ENCODE data around the gene FOXP1. TPM values are rescaled to one million over a fixed set of nuclear protein-coding genes. Genes with fewer than 3 reads are reported as not detected.

Gene FOXP1
- total and polyA plus RNA-seq, 12 donors: 7.6 to 42.7 (median 24.3) TPM

DNA sequence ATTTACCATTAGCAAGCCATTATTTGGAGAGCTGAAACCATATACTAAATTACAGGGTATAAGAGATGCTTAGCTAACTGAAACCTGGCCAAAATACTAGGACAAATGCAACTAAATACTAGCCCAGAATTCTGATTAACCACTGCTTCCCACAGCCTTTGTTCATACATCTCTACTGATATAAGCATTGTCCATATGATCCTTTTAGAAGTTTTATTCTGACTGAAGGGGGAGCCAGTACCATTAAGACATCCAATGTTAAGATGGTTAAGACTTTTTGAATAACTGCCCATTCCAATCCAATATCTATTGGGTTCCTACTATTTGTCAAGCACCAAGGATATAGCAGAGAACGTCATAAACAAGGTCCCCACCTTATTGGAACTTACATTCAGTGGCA lies 421.3 kb downstream of the FOXP1 start:
- Histone ChIP-seq H3K27me3 (no peaks in the 10 kb centered on the region), H3K36me3 (replicated peaks in 1 of 2) (no peaks in the 10 kb centered on the region), H3K4me3 (no peak overlapping the region), H3K27ac (no peak overlapping the region), H3K4me1 (replicated peaks in 1 of 2) (no peaks in the 10 kb centered on the region), H3K9me3 (replicated peaks in 1 of 3) (peaks cover 0 to 5% (median 0%) of the 10 kb centered on the region in 3 donors)
- intact Hi-C loops (cut with DNase I): no loop called here
- TF ChIP-seq, protein P1, sequence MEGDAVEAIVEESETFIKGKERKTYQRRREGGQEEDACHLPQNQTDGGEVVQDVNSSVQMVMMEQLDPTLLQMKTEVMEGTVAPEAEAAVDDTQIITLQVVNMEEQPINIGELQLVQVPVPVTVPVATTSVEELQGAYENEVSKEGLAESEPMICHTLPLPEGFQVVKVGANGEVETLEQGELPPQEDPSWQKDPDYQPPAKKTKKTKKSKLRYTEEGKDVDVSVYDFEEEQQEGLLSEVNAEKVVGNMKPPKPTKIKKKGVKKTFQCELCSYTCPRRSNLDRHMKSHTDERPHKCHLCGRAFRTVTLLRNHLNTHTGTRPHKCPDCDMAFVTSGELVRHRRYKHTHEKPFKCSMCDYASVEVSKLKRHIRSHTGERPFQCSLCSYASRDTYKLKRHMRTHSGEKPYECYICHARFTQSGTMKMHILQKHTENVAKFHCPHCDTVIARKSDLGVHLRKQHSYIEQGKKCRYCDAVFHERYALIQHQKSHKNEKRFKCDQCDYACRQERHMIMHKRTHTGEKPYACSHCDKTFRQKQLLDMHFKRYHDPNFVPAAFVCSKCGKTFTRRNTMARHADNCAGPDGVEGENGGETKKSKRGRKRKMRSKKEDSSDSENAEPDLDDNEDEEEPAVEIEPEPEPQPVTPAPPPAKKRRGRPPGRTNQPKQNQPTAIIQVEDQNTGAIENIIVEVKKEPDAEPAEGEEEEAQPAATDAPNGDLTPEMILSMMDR (IDR thresholded peaks at IDR 0.05): no peak
- TF ChIP-seq POLR2A (IDR thresholded peaks at IDR 0.05): no peak
- DNase-seq: no peak
- WGBS, 4 donors: 79 to 92% (median 82%) methylated on average over 1 of the region's 1 CpG

DNA sequence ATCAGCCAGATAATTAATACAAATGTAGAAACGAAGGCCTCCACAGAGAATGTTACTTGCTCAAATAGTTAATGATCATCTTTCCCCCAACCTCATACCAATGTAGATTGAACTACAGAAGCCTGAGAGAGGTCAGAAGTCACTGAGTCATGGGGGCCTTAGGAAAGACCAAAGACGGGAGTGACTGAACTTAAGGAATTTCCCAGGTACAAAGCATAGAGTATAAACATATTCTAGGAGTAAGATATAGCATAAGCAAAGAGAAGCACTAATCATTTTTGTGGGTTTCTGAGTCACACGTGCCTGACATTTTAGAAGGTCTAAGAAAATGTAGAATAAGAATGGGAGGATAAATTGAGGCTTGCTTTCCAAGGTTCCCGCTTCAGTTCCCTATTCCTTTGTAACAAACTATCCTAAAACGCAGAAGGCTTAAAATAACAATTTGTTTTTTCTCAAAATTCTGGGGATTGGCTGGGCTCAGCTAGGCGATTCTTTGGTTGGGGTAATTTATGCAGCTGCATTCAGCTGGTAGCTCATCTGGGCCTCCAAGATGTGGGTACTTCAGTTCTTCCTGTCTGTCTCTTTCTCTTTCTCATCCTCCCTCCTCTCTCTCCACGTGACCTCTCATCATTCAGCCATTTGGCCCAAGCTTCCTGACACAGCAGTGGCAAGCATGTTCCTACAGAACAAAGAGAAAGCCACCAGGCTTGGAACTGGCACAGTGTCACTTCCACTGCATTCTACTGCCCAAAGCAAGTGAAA lies 422.6 kb downstream of the FOXP1 start:
- intact Hi-C loops (cut with DNase I): no loop called here
- Histone ChIP-seq H3K4me3 (no peak overlapping the region), H3K4me1 (replicated peaks in 1 of 2) (no peaks in the 10 kb centered on the region), H3K36me3 (replicated peaks in 1 of 2) (no peaks in the 10 kb centered on the region), H3K9me3 (replicated peaks in 1 of 3) (peaks cover 0 to 5% (median 0%) of the 10 kb centered on the region in 3 donors), H3K27me3 (no peaks in the 10 kb centered on the region), H3K27ac (no peak overlapping the region)
- WGBS, 4 donors: 91 to 97% (median 94%) methylated on average over 7 of the region's 7 CpGs
- TF ChIP-seq, protein P1 (IDR thresholded peaks at IDR 0.05): no peak
- no peak for DNase-seq

DNA sequence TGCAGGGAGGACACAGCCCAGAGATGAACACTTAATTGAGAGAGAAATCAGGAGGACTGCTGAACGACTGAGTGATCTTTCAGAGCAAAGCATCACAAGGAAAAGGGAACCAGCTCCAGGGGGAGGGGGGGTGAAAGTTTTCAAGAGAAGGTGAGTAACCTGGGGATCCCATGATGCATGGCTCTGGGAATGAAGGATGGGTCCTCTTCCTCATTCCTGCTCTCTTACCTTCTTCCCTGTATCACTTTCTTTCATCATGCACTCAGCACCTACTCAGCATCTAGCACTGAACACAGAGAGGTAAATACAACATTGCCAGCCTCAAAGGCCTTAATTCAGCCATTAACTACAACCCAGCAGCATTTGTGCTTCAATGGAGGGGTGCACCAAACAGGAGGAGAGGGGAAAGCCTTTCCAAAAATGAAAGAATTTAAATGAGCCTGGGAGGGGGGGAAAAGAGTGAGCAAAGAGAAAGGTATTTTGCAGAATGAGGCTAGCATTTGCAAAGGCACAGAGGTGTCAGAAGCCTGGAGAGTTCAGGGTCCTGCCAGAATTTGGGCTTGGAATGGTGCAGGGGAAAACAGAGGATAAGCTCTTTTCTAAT lies 427.4 kb downstream of the FOXP1 start:
- intact Hi-C loops (cut with DNase I): no loop called here
- WGBS, 4 donors: 74 to 82% (median 80%) methylated on average over 1 of the region's 1 CpG
- H3K27me3 ChIP-seq: no peaks in the 10 kb centered on the region
- H3K9me3 ChIP-seq (replicated peaks in 1 of 3): peaks cover 0 to 5% (median 0%) of the 10 kb centered on the region in 3 donors
- no peaks in the 10 kb centered on the region for H3K4me1 ChIP-seq (replicated peaks in 1 of 2)
- H3K4me3 ChIP-seq: no peak overlapping the region
- TF ChIP-seq, protein P1 (IDR thresholded peaks at IDR 0.05): no peak
- TF ChIP-seq POLR2A (IDR thresholded peaks at IDR 0.05): no peak
- no peak overlapping the region for H3K27ac ChIP-seq
- H3K36me3 ChIP-seq (replicated peaks in 1 of 2): no peaks in the 10 kb centered on the region
- no peak for DNase-seq

DNA sequence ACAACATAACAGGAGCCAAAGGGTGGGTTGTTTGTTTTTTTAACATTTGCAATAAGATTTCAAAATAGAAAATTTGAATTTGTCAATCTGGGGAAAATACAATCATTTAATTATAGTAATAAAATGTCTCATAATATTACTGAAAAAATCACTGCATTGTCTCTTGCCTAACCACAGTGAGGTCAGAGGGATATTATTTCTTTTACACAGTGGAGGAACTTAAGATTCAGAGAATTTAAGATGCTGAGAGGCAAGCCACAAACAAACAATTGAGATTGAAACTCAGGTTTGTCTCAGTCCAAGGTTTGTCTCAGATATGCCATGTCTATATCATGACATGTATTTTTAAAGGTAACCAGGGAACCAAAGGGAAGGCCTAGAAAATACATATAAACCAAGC lies 428.7 kb downstream of the FOXP1 start:
- TF ChIP-seq POLR2A (IDR thresholded peaks at IDR 0.05): no peak
- TF ChIP-seq, protein P1 (IDR thresholded peaks at IDR 0.05): no peak
- Histone ChIP-seq H3K4me3 (no peak overlapping the region), H3K36me3 (replicated peaks in 1 of 2) (no peaks in the 10 kb centered on the region), H3K27me3 (no peaks in the 10 kb centered on the region), H3K9me3 (replicated peaks in 1 of 3) (no peaks in the 10 kb centered on the region), H3K4me1 (replicated peaks in 1 of 2) (no peaks in the 10 kb centered on the region), H3K27ac (no peak overlapping the region)
- no peak for DNase-seq
- intact Hi-C loops (cut with DNase I): no loop called here

Measured in adrenal gland (tissue), 12 donors.